ENCODE results near the gene PCBP3. TPM values are rescaled to one million over a fixed set of nuclear protein-coding genes. Genes with fewer than 3 reads are reported as not detected.

PCBP3 gene
- total RNA-seq, 4 donors from 2014 or later = 0.13 to 0.26 TPM; not detected in 2

- Histone ChIP-seq H3K4me3 (no peak overlapping the region), H3K27me3 (peaks cover 0 to 7% (median 0%) of the 10 kb centered on the region in 3 donors), H3K36me3 (no peaks in the 10 kb centered on the region), H3K9me3 (no peaks in the 10 kb centered on the region), H3K27ac (no peak overlapping the region), H3K4me1 (no peaks in the 10 kb centered on the region)
- TF ChIP-seq POLR2A (IDR thresholded peaks at IDR 0.05) = no peak
- no peak for TF ChIP-seq CTCF (IDR thresholded peaks at IDR 0.05 in 4 of 5, conservative IDR thresholded peaks at IDR 0.05 in 1 of 5)
- in situ Hi-C loops (cut with MboI; ENCODE audit: low sequenced_read_pairs in 4 of 4) = no loop called here
- no peak for DNase-seq
- no peak for ATAC-seq
- intact Hi-C loops (cut with DNase I; ENCODE audit: low total_unique reads) = no loop called here
These were observed 197.5 kb downstream of the PCBP3 start for GRCh38 chr21:45841033-45841432.

- in situ Hi-C loops (cut with MboI; ENCODE audit: low sequenced_read_pairs in 4 of 4) = no loop called here
These were observed 199.9 kb downstream of the PCBP3 start for GRCh38 chr21:45843426-45843825.

GRCh38 chr21:45844181-45844580, 200.7 kb downstream of the PCBP3 start:
- in situ Hi-C loops (cut with MboI; ENCODE audit: low sequenced_read_pairs in 4 of 4) (no loop called here), intact Hi-C loops (cut with DNase I; ENCODE audit: low total_unique reads) (no loop called here)
- H3K27me3 ChIP-seq = peaks cover 0 to 7% (median 0%) of the 10 kb centered on the region in 3 donors
- peaks cover 0 to 7% of the 10 kb centered on the region in 2 donors for H3K4me1 ChIP-seq
- TF ChIP-seq CTCF (IDR thresholded peaks at IDR 0.05 in 4 of 5, conservative IDR thresholded peaks at IDR 0.05 in 1 of 5) (no peak), POLR2A (IDR thresholded peaks at IDR 0.05) (no peak)
- no peaks in the 10 kb centered on the region for H3K9me3 ChIP-seq
- DNase-seq (no peak), ATAC-seq (no peak)
- H3K27ac ChIP-seq = no peak overlapping the region
- H3K4me3 ChIP-seq = no peak overlapping the region
- no peaks in the 10 kb centered on the region for H3K36me3 ChIP-seq

More at GRCh38 chr21:45843426-45843825, 199.9 kb downstream of the PCBP3 start:
- Histone ChIP-seq H3K27ac (no peak overlapping the region), H3K9me3 (no peaks in the 10 kb centered on the region), H3K36me3 (no peaks in the 10 kb centered on the region), H3K4me1 (peaks cover 0 to 7% of the 10 kb centered on the region in 2 donors), H3K27me3 (peaks cover 0 to 7% (median 0%) of the 10 kb centered on the region in 3 donors), H3K4me3 (no peak overlapping the region)
- DNase-seq (no peak), ATAC-seq (no peak)
- intact Hi-C loops (cut with DNase I; ENCODE audit: low total_unique reads) = no loop called here
- TF ChIP-seq POLR2A (IDR thresholded peaks at IDR 0.05) (no peak), CTCF (IDR thresholded peaks at IDR 0.05 in 4 of 5, conservative IDR thresholded peaks at IDR 0.05 in 1 of 5) (no peak)

GRCh38 chr21:45845063-45845769, 201.7 kb downstream of the PCBP3 start:
- H3K4me1 ChIP-seq = peaks cover 0 to 7% of the 10 kb centered on the region in 2 donors
- no peak for TF ChIP-seq CTCF (IDR thresholded peaks at IDR 0.05 in 4 of 5, conservative IDR thresholded peaks at IDR 0.05 in 1 of 5)
- no peak for TF ChIP-seq POLR2A (IDR thresholded peaks at IDR 0.05)
- H3K27me3 ChIP-seq = peaks cover 0 to 12% (median 3%) of the 10 kb centered on the region in 3 donors
- no peaks in the 10 kb centered on the region for H3K36me3 ChIP-seq
- intact Hi-C loops (cut with DNase I; ENCODE audit: low total_unique reads) = no loop called here
- H3K27ac ChIP-seq = no peak overlapping the region
- in situ Hi-C loops (cut with MboI; ENCODE audit: low sequenced_read_pairs in 4 of 4) = no loop called here
- H3K4me3 ChIP-seq = no peak overlapping the region
- no peak for DNase-seq
- ATAC-seq = no peak
- no peaks in the 10 kb centered on the region for H3K9me3 ChIP-seq

All from gastrocnemius medialis (tissue), 4 donors.